Measurements from ENCODE around the gene EFHC2. TPM values are rescaled to one million over a fixed set of nuclear protein-coding genes. Genes with fewer than 3 reads are reported as not detected.

Gene EFHC2
- total RNA-seq, 1 donor from 2014 or later, result not detected

GRCh38 chrX:44330227-44330626 lies 13.2 kb downstream of the EFHC2 start:
- Histone ChIP-seq H2AFZ (ENCODE audit: low read depth, low read length) (no peak overlapping the region), H3K79me2 (ENCODE audit: insufficient read depth, low read length) (no peaks in the 10 kb centered on the region)

GRCh38 chrX:44319550-44319949 lies 23.9 kb downstream of the EFHC2 start:
- Histone ChIP-seq H3K9ac (ENCODE audit: low read length) (no peak overlapping the region), H3K79me2 (ENCODE audit: insufficient read depth, low read length) (no peaks in the 10 kb centered on the region), H3K4me2 (ENCODE audit: low read length) (no peak overlapping the region), H3K36me3 (ENCODE audit: insufficient read depth, low read length) (no peaks in the 10 kb centered on the region), H3K4me1 (ENCODE audit: insufficient read depth, low read length) (no peaks in the 10 kb centered on the region), H3K4me3 (ENCODE audit: insufficient read depth, low read depth, low read length) (no peak overlapping the region), H3K27ac (ENCODE audit: low read depth, low read length) (no peak overlapping the region), H3K27me3 (ENCODE audit: insufficient read depth, low read length) (no peaks in the 10 kb centered on the region), H4K20me1 (ENCODE audit: insufficient read depth, low read length) (no peaks in the 10 kb centered on the region), H3K9me3 (ENCODE audit: insufficient read depth, low read depth, low read length) (no peaks in the 10 kb centered on the region), H2AFZ (ENCODE audit: low read depth, low read length) (no peak overlapping the region)
- Mint-ChIP-seq H3K36me3 (ENCODE audit: low read depth, unreplicated experiment) (no peaks in the 10 kb centered on the region), H3K4me1 (ENCODE audit: low read depth, unreplicated experiment) (peaks cover 1% of the 10 kb centered on the region), H3K27me3 (ENCODE audit: low read depth, unreplicated experiment) (no peaks in the 10 kb centered on the region), H3K4me3 (ENCODE audit: unreplicated experiment) (no peak overlapping the region), H3K27ac (ENCODE audit: unreplicated experiment) (no peak overlapping the region), H3K9me3 (ENCODE audit: unreplicated experiment) (peaks cover 2% of the 10 kb centered on the region)
- DNase-seq (ENCODE audit: low read depth), result no peak
- FAIRE-seq, result peak; percentile 52
- TF ChIP-seq CTCF (IDR thresholded peaks at IDR 0.05; ENCODE audit: insufficient read depth, low read depth, low read length) (no peak), EZH2 (IDR thresholded peaks at IDR 0.05; ENCODE audit: insufficient read depth, low read length) (no peak)

More at GRCh38 chrX:44330227-44330626, 13.2 kb downstream of the EFHC2 start:
- H4K20me1 ChIP-seq (ENCODE audit: insufficient read depth, low read length), result no peaks in the 10 kb centered on the region
- H3K27ac ChIP-seq (ENCODE audit: low read depth, low read length), result no peak overlapping the region
- no peak overlapping the region for H3K4me3 ChIP-seq (ENCODE audit: insufficient read depth, low read depth, low read length)
- H3K27me3 ChIP-seq (ENCODE audit: insufficient read depth, low read length), result no peaks in the 10 kb centered on the region
- DNase-seq (ENCODE audit: low read depth) (peak; percentile 4), FAIRE-seq (peak; percentile 63)
- H3K27ac Mint-ChIP-seq (ENCODE audit: unreplicated experiment), result no peak overlapping the region
- no peaks in the 10 kb centered on the region for H3K36me3 ChIP-seq (ENCODE audit: insufficient read depth, low read length)
- H3K4me3 Mint-ChIP-seq (ENCODE audit: unreplicated experiment), result no peak overlapping the region
- H3K9me3 ChIP-seq (ENCODE audit: insufficient read depth, low read depth, low read length), result no peaks in the 10 kb centered on the region
- H3K9me3 Mint-ChIP-seq (ENCODE audit: unreplicated experiment), result no peaks in the 10 kb centered on the region
- H3K9ac ChIP-seq (ENCODE audit: low read length), result no peak overlapping the region
- H3K36me3 Mint-ChIP-seq (ENCODE audit: low read depth, unreplicated experiment), result no peaks in the 10 kb centered on the region
- no peaks in the 10 kb centered on the region for H3K27me3 Mint-ChIP-seq (ENCODE audit: low read depth, unreplicated experiment)
- no peak for TF ChIP-seq EZH2 (IDR thresholded peaks at IDR 0.05; ENCODE audit: insufficient read depth, low read length)
- TF ChIP-seq CTCF (IDR thresholded peaks at IDR 0.05; ENCODE audit: insufficient read depth, low read depth, low read length), result no peak
- no peak overlapping the region for H3K4me2 ChIP-seq (ENCODE audit: low read length)
- H3K4me1 ChIP-seq (ENCODE audit: insufficient read depth, low read length), result no peaks in the 10 kb centered on the region
- no peaks in the 10 kb centered on the region for H3K4me1 Mint-ChIP-seq (ENCODE audit: low read depth, unreplicated experiment)

GRCh38 chrX:44317181-44317580 lies 26.3 kb downstream of the EFHC2 start:
- no peaks in the 10 kb centered on the region for H3K27me3 Mint-ChIP-seq (ENCODE audit: low read depth, unreplicated experiment)
- no peak overlapping the region for H3K27ac ChIP-seq (ENCODE audit: low read depth, low read length)
- H3K4me2 ChIP-seq (ENCODE audit: low read length), result no peak overlapping the region
- H4K20me1 ChIP-seq (ENCODE audit: insufficient read depth, low read length), result no peaks in the 10 kb centered on the region
- H3K36me3 Mint-ChIP-seq (ENCODE audit: low read depth, unreplicated experiment), result no peaks in the 10 kb centered on the region
- no peaks in the 10 kb centered on the region for H3K4me1 ChIP-seq (ENCODE audit: insufficient read depth, low read length)
- no peaks in the 10 kb centered on the region for H3K9me3 ChIP-seq (ENCODE audit: insufficient read depth, low read depth, low read length)
- TF ChIP-seq EZH2 (IDR thresholded peaks at IDR 0.05; ENCODE audit: insufficient read depth, low read length) (no peak), CTCF (IDR thresholded peaks at IDR 0.05; ENCODE audit: insufficient read depth, low read depth, low read length) (no peak)
- H2AFZ ChIP-seq (ENCODE audit: low read depth, low read length), result no peak overlapping the region
- H3K27me3 ChIP-seq (ENCODE audit: insufficient read depth, low read length), result no peaks in the 10 kb centered on the region
- H3K79me2 ChIP-seq (ENCODE audit: insufficient read depth, low read length), result no peaks in the 10 kb centered on the region
- no peak overlapping the region for H3K27ac Mint-ChIP-seq (ENCODE audit: unreplicated experiment)
- no peak overlapping the region for H3K4me3 ChIP-seq (ENCODE audit: insufficient read depth, low read depth, low read length)
- DNase-seq (ENCODE audit: low read depth) (no peak), FAIRE-seq (peak; percentile 17)
- H3K9ac ChIP-seq (ENCODE audit: low read length), result no peak overlapping the region
- no peak overlapping the region for H3K4me3 Mint-ChIP-seq (ENCODE audit: unreplicated experiment)
- no peaks in the 10 kb centered on the region for H3K36me3 ChIP-seq (ENCODE audit: insufficient read depth, low read length)
- peaks cover 2% of the 10 kb centered on the region for H3K9me3 Mint-ChIP-seq (ENCODE audit: unreplicated experiment)
- peaks cover 5% of the 10 kb centered on the region for H3K4me1 Mint-ChIP-seq (ENCODE audit: low read depth, unreplicated experiment)

Measured in astrocyte (in vitro differentiated cells and primary cell).